IPS-18a (cell line): ENCODE data around the gene C6.
A peak's percentile ranks its signal among the peaks of the same experiment; 100 is the strongest.
"Not testable (repeated sequence)": the region's sequence is repeated elsewhere in the genome, so short reads cannot be mapped to it uniquely, and the experiment has no call there.

Experiments
- H3K27ac ChIP-seq: one replicate; pipeline ENCODE4 v1.5.1; 2013; ENCODE audit warnings: low read length
- H3K27me3 ChIP-seq: one replicate; pipeline ENCODE4 v1.6.1; 2013; ENCODE audit warnings: mild to moderate bottlenecking, low read length; ENCODE audit not compliant: control insufficient read depth, insufficient read depth
- H3K36me3 ChIP-seq: one replicate; pipeline ENCODE4 v1.6.1; 2013; ENCODE audit warnings: low read depth, low read length; ENCODE audit not compliant: control insufficient read depth
- H3K4me1 ChIP-seq: one replicate; pipeline ENCODE4 v1.6.1; 2013; ENCODE audit warnings: low read depth, low read length; ENCODE audit not compliant: control insufficient read depth
- H3K4me3 ChIP-seq: one replicate; pipeline ENCODE4 v1.5.1; 2013; ENCODE audit warnings: low read length
- H3K9ac ChIP-seq: one replicate; pipeline ENCODE4 v1.6.1; 2013; ENCODE audit warnings: mild to moderate bottlenecking, low read length, moderate library complexity
- H3K9me3 ChIP-seq: one replicate; pipeline ENCODE4 v1.6.1; 2013; ENCODE audit warnings: low read depth, low read length; ENCODE audit not compliant: control insufficient read depth

Gene C6

GRCh38 chr5:41230276-41230675 lies 16.9 kb upstream of the C6 start:
- not testable (repeated sequence) for H3K27ac ChIP-seq, H3K27me3 ChIP-seq, H3K4me3 ChIP-seq

DNA sequence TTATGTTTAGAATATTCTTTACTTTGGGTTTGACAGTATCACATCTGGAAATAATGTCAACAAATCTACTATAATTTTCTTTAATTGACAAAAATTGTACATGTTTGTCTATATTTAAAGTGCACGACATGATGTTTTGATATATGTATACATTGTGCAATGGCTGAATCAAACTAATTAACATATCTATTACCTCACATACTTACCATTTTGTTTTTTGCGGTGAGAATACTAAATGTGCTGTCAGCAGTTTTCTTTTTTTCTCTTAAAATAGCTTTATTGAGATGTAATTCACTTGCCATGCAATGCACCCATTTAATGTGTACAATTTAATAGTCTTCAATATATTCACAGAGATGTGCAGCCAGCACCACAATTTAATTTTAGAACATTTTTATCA lies 10.6 kb upstream of the C6 start:
- H3K9ac ChIP-seq: no peak overlapping the region
- H3K27ac ChIP-seq: no peak overlapping the region
- H3K4me1 ChIP-seq: peaks cover 11% of the 10 kb centered on the region

More at GRCh38 chr5:41230276-41230675, 16.9 kb upstream of the C6 start:
- H3K4me1 ChIP-seq, H3K9me3 ChIP-seq, H3K9ac ChIP-seq, H3K36me3 ChIP-seq: not testable (repeated sequence)

DNA sequence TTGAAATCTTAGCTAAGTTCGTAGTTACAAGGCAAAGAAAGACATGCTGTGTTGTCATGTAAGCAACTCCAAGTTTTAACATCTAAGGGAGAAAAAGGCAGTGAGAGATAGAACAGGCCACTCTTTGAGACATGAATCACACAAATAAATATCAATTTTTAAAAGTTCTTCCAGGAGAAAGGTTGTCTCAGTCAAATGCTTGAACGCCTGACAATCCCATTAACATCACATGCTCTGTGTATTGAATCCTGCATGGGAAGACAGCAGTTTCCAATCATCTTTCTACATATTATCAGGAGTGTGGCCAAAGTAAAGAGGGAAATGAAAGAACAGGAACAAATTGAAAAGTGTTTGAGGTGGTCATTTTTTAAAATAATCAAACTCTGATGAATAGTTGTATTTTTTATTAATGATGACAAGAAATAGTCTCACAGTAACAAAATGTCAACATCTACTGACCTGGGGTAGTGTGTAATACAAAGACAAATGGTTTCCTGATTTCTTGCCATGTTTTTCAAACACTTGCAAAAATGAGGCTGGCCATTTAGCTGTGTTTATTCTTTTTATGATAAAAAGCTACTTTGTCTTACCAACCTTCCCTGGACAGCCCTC lies 6.4 kb upstream of the C6 start:
- Histone ChIP-seq H3K4me3 (peak overlapping the region; percentile 25), H3K9ac (no peak overlapping the region), H3K9me3 (no peaks in the 10 kb centered on the region), H3K36me3 (no peaks in the 10 kb centered on the region), H3K27ac (no peak overlapping the region), H3K4me1 (peaks cover 13% of the 10 kb centered on the region), H3K27me3 (no peaks in the 10 kb centered on the region)

More for the DNA sequence above, 10.6 kb upstream of the C6 start:
- H3K9me3 ChIP-seq: no peaks in the 10 kb centered on the region
- H3K36me3 ChIP-seq: no peaks in the 10 kb centered on the region
- H3K4me3 ChIP-seq: no peak overlapping the region
- no peaks in the 10 kb centered on the region for H3K27me3 ChIP-seq

DNA sequence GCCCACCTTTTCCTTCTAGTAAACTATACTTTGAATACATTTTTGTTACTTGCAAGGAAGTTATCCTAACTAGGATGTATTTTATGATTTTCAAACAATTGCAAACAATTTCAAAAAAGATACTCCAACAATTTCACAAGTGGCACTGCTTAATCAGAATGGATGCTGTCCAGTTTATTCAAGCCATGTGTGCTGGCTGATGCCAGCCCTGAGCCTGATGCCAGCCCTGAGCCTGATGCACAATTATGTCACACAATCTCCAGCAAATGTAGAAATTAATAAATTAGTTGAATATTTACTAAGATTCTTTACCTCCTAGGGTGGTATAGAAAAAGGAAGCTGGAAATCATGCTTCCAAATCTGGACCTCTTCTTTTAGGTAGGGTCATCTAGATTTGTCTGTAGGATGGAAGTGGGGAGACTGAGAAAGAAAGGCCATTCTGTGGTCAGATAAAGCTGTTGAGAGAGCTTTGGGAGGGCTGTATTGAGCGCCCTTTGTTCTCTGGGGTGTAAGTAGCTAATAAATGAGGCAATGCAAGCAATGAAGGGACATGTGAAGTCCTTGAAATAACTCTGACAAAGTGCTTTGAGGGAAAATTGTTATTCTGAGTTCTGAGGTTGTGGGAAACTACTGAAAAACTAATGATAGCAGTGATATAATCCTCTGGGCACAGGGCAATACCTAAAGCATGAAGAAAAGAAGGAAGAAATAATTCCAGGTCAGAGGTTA lies 5.8 kb upstream of the C6 start:
- Histone ChIP-seq H3K27me3 (no peaks in the 10 kb centered on the region), H3K9ac (no peak overlapping the region), H3K4me3 (no peak overlapping the region), H3K36me3 (no peaks in the 10 kb centered on the region), H3K4me1 (peaks cover 13% of the 10 kb centered on the region), H3K27ac (no peak overlapping the region), H3K9me3 (no peaks in the 10 kb centered on the region)

- H3K4me3 ChIP-seq: no peak overlapping the region
- H3K27me3 ChIP-seq: no peaks in the 10 kb centered on the region
- H3K36me3 ChIP-seq: no peaks in the 10 kb centered on the region
- peaks cover 3% of the 10 kb centered on the region for H3K4me1 ChIP-seq
- no peak overlapping the region for H3K9ac ChIP-seq
- H3K9me3 ChIP-seq: no peaks in the 10 kb centered on the region
- H3K27ac ChIP-seq: no peak overlapping the region
Measured at GRCh38 chr5:41214182-41214581, 850 bp upstream of the C6 start.

GRCh38 chr5:41212935-41213334 lies 397 bp downstream of the C6 start:
- Histone ChIP-seq H3K4me3 (no peak overlapping the region), H3K27ac (no peak overlapping the region), H3K9me3 (no peaks in the 10 kb centered on the region), H3K27me3 (no peaks in the 10 kb centered on the region), H3K9ac (no peak overlapping the region), H3K4me1 (no peaks in the 10 kb centered on the region), H3K36me3 (no peaks in the 10 kb centered on the region)

DNA sequence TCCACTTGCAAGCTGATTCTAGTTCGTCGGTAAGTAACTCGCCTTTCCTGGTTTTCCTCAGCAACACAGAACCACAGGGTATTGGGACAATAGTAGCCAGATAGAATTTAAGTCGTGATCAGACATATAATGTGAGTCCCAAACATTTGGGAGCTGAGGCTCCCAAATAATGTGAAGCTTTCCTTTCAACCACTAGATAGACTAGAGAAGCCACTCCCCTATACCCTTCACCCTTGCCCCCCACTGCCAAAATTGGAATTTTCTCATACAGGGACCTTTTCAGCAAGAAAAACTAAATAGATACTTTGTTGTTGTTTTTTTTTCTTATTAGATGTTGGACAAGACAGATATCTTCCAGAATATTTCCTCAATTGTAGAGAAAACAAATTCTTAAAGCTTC lies 1.9 kb downstream of the C6 start:
- no peaks in the 10 kb centered on the region for H3K27me3 ChIP-seq
- no peaks in the 10 kb centered on the region for H3K36me3 ChIP-seq

DNA sequence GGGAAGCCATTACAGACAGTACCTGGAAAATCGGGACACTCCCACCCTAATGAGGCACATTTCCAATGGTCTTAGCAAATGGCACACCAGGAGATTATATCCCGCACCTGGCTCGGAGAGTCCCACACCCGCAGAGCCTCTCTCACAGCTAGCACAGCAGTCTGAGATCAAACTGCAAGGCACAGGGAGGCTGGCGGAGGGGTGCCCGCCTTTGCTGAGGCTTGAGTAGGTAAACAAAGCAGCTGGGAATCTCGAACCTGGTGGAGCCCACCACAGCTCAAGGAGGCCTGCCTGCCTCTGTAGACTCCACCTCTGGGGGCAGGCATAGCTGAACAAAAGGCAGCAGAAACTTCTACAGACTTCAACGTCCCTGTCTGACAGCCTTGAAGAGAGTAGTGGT lies 7.9 kb downstream of the C6 start:
- not testable (repeated sequence) for H3K36me3 ChIP-seq, H3K27ac ChIP-seq, H3K27me3 ChIP-seq, H3K9me3 ChIP-seq, H3K4me3 ChIP-seq, H3K9ac ChIP-seq, H3K4me1 ChIP-seq

More for the DNA sequence above, 1.9 kb downstream of the C6 start:
- no peak overlapping the region for H3K27ac ChIP-seq
- H3K4me1 ChIP-seq: no peaks in the 10 kb centered on the region
- H3K9ac ChIP-seq: no peak overlapping the region
- no peaks in the 10 kb centered on the region for H3K9me3 ChIP-seq
- H3K4me3 ChIP-seq: no peak overlapping the region

DNA sequence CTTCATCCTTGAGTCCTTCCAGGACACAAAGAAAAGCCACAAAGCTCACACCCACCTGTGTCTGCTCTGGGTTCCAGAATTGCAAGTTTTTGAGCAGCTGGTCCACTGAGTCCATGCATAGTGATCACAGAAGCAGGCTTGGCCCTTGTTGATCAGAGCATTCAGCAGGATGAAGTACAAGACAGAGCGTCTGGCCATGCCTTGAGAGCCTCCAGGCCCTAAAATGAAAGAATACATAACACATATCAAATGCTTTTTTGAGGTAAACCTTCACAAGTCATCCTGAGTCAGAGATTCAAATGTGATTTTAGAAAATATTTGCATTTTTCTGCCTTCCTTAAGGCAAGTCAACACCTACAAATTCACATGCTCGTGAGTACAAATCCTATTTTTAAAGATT lies 10.3 kb downstream of the C6 start:
- H3K27me3 ChIP-seq: no peaks in the 10 kb centered on the region
- no peaks in the 10 kb centered on the region for H3K4me1 ChIP-seq
- no peaks in the 10 kb centered on the region for H3K9me3 ChIP-seq
- no peaks in the 10 kb centered on the region for H3K36me3 ChIP-seq
- H3K4me3 ChIP-seq: no peak overlapping the region
- no peak overlapping the region for H3K9ac ChIP-seq
- no peak overlapping the region for H3K27ac ChIP-seq

GRCh38 chr5:41201082-41201772 lies 12.1 kb downstream of the C6 start:
- Histone ChIP-seq H3K36me3 (no peaks in the 10 kb centered on the region), H3K9ac (no peak overlapping the region), H3K27me3 (no peaks in the 10 kb centered on the region), H3K4me3 (no peak overlapping the region), H3K4me1 (no peaks in the 10 kb centered on the region), H3K9me3 (no peaks in the 10 kb centered on the region), H3K27ac (no peak overlapping the region)

DNA sequence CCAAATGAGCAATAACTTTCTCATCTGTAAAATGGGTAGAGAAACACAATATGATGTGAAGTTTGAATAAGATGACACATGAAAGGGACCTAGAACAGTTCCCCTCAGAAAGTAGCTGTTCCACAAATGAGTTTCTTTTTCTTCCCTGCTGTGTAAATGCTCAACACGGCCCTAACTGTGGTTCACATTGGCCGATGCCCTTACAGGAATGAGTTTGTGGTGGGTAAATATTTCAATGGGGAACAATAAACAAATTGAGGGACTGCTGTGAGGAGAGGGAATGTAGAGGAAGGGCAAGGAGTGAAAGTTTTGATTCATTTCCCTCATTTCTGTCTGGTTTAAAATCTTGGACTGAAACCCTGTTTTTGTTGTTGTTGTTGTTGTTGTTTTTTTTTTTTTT lies 12.8 kb downstream of the C6 start:
- Histone ChIP-seq H3K9ac (no peak overlapping the region), H3K4me3 (no peak overlapping the region), H3K9me3 (no peaks in the 10 kb centered on the region), H3K36me3 (no peaks in the 10 kb centered on the region), H3K4me1 (no peaks in the 10 kb centered on the region), H3K27me3 (no peaks in the 10 kb centered on the region), H3K27ac (no peak overlapping the region)

GRCh38 chr5:41199660-41200059 lies 13.7 kb downstream of the C6 start:
- H3K27ac ChIP-seq: no peak overlapping the region
- no peaks in the 10 kb centered on the region for H3K36me3 ChIP-seq
- no peaks in the 10 kb centered on the region for H3K9me3 ChIP-seq
- no peaks in the 10 kb centered on the region for H3K4me1 ChIP-seq
- H3K27me3 ChIP-seq: no peaks in the 10 kb centered on the region
- no peak overlapping the region for H3K9ac ChIP-seq
- H3K4me3 ChIP-seq: no peak overlapping the region
